Skeletal muscle tissue (tissue), 4 donors: ENCODE measurements around the gene TMEM218. TPM values are rescaled to one million over a fixed set of nuclear protein-coding genes. Genes with fewer than 3 reads are reported as not detected.

Source experiments
- H3K27ac ChIP-seq: one replicate; pipeline ENCODE4 v1.7.0; 2013; ENCODE audit warnings: mild to moderate bottlenecking, low read depth, low read length, inconsistent platforms
- H3K27me3 ChIP-seq, 3 donors: one replicate each; pipeline ENCODE4 v1.7.0; 2013; ENCODE audit warnings: low read length in 3 of 3; ENCODE audit not compliant: control insufficient read depth in 3 of 3, insufficient read depth in 3 of 3
- H3K36me3 ChIP-seq, 3 donors: one replicate each; pipeline ENCODE4 v1.7.0; 2013; ENCODE audit warnings: low read length in 3 of 3; ENCODE audit not compliant: control insufficient read depth in 3 of 3, insufficient read depth in 3 of 3
- H3K4me1 ChIP-seq, 3 donors: one replicate each; pipeline ENCODE4 v1.7.0; 2013; ENCODE audit warnings: low read length in 3 of 3, mild to moderate bottlenecking in 3 of 3; ENCODE audit not compliant: control insufficient read depth in 3 of 3, insufficient read depth in 3 of 3
- H3K4me3 ChIP-seq, 3 donors: one replicate each; pipeline ENCODE4 v1.7.0; 2013; ENCODE audit warnings: low read length in 3 of 3
- H3K9ac ChIP-seq, 3 donors: one replicate each; pipeline ENCODE4 v1.7.0; 2013; ENCODE audit warnings: low read length in 3 of 3, mild to moderate bottlenecking in 3 of 3, moderate library complexity in 2 of 3, low read depth in 1 of 3
- H3K9me3 ChIP-seq, 3 donors: one replicate each; pipeline ENCODE4 v1.7.0; 2013; ENCODE audit warnings: low read length in 3 of 3; ENCODE audit not compliant: control insufficient read depth in 3 of 3
- total RNA-seq: library from RNA; depleted of rRNA; stranded (reverse); fragments of >200 nt; gene quantifications from one replicate; pipeline ENCODE4 v1.2.3, GENCODE V29; 2014
- donor health status: Osteomylitis.

Gene TMEM218
- total RNA-seq, 1 donor from 2014 or later = 37.1 TPM

GRCh38 chr11:125049164-125049792, 62.1 kb downstream of the TMEM218 start:
- Histone ChIP-seq H3K27me3 (no peaks in the 10 kb centered on the region), H3K4me1 (no peaks in the 10 kb centered on the region), H3K27ac (no peak overlapping the region), H3K9me3 (no peaks in the 10 kb centered on the region), H3K36me3 (no peaks in the 10 kb centered on the region), H3K9ac (no peak overlapping the region), H3K4me3 (no peak overlapping the region)

Other genes with a start within 250 kb of the TMEM218 start
- 12.0 TPM for gene ROBO3, start 246.2 kb downstream of the TMEM218 start, total RNA-seq
- gene ROBO4, start 213.8 kb downstream of the TMEM218 start, total RNA-seq = 14.1 TPM
- gene HEPN1, start 192.4 kb downstream of the TMEM218 start, total RNA-seq = not detected
- gene HEPACAM, start 175.6 kb downstream of the TMEM218 start, total RNA-seq = 1.6 TPM
- 2.6 TPM for gene CCDC15, start 157.4 kb downstream of the TMEM218 start, total RNA-seq
- 3.7 TPM for gene SLC37A2, start 48.3 kb downstream of the TMEM218 start, total RNA-seq
- gene PKNOX2, start 53.1 kb upstream of the TMEM218 start, total RNA-seq = 6.8 TPM